Measurements from ENCODE around the gene CES1. TPM values are rescaled to one million over a fixed set of nuclear protein-coding genes. Genes with fewer than 3 reads are reported as not detected.
"Not testable (repeated sequence)": the region's sequence is repeated elsewhere in the genome, so short reads cannot be mapped to it uniquely, and the experiment has no call there.

Gene CES1
- total RNA-seq, 1 donor from 2014 or later, result 0.58 TPM

DNA sequence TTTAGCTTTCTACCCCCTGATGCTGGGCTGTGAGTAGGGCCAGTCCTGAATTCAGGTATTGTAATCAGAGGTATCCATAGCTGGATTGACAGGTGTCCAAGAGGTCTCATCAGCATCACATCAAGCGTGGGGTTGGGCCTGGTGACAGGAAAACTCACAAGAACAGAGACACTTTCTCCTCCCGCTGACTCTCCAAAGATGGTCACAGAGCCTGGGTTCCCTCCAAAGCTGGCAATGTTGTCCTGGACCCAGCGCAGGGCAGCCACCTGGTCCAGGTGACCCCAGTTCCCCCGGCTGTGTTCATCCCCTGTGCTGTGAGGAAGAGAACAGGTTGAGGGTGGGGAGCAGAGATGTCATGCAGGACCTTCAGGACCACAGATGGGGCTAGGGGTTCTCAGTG lies 11.7 kb downstream of the CES1 start:
- Mint-ChIP-seq H3K4me3 (no peak overlapping the region), H3K9me3 (peaks cover 2% of the 10 kb centered on the region), H3K36me3 (ENCODE audit: low read depth) (no peaks in the 10 kb centered on the region), H3K27ac (ENCODE audit: unreplicated experiment) (no peak overlapping the region), H3K4me1 (no peaks in the 10 kb centered on the region), H3K27me3 (ENCODE audit: low read depth) (peaks cover 64% of the 10 kb centered on the region)
- TF ChIP-seq, protein P1, sequence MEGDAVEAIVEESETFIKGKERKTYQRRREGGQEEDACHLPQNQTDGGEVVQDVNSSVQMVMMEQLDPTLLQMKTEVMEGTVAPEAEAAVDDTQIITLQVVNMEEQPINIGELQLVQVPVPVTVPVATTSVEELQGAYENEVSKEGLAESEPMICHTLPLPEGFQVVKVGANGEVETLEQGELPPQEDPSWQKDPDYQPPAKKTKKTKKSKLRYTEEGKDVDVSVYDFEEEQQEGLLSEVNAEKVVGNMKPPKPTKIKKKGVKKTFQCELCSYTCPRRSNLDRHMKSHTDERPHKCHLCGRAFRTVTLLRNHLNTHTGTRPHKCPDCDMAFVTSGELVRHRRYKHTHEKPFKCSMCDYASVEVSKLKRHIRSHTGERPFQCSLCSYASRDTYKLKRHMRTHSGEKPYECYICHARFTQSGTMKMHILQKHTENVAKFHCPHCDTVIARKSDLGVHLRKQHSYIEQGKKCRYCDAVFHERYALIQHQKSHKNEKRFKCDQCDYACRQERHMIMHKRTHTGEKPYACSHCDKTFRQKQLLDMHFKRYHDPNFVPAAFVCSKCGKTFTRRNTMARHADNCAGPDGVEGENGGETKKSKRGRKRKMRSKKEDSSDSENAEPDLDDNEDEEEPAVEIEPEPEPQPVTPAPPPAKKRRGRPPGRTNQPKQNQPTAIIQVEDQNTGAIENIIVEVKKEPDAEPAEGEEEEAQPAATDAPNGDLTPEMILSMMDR (conservative IDR thresholded peaks at IDR 0.05), result no peak
- no peak for DNase-seq (ENCODE audit: low read depth, low spot score)

DNA sequence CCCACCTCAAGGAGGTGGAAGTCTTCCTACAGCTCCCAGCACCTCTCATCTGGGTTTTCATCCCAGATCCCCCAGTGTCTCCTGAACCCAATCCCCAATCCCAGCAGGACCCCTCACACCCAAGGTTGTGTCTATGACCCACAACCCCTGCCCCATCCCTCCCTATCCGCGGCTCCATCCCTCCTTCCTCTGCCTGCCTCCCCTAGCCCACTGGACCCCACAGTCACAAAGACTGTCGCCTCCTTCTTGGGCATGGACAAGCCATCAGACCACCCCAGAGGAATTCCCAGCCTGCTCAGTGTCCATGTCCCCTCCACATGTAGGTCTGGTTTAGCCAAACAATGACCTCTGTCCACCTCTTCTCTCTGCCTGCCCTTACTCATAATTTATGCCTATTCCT lies 12.3 kb downstream of the CES1 start:
- no peak for DNase-seq (ENCODE audit: low read depth, low spot score)
- Mint-ChIP-seq H3K4me3 (no peak overlapping the region), H3K9me3 (peaks cover 2% of the 10 kb centered on the region), H3K27me3 (ENCODE audit: low read depth) (peaks cover 64% of the 10 kb centered on the region), H3K4me1 (no peaks in the 10 kb centered on the region), H3K36me3 (ENCODE audit: low read depth) (no peaks in the 10 kb centered on the region), H3K27ac (ENCODE audit: unreplicated experiment) (no peak overlapping the region)
- TF ChIP-seq, protein P1 (conservative IDR thresholded peaks at IDR 0.05), result no peak

- no peak overlapping the region for H3K27ac Mint-ChIP-seq (ENCODE audit: unreplicated experiment)
- TF ChIP-seq, protein P1 (conservative IDR thresholded peaks at IDR 0.05), result no peak
These were observed 15.5 kb downstream of the CES1 start for GRCh38 chr16:55817236-55817912.

DNA sequence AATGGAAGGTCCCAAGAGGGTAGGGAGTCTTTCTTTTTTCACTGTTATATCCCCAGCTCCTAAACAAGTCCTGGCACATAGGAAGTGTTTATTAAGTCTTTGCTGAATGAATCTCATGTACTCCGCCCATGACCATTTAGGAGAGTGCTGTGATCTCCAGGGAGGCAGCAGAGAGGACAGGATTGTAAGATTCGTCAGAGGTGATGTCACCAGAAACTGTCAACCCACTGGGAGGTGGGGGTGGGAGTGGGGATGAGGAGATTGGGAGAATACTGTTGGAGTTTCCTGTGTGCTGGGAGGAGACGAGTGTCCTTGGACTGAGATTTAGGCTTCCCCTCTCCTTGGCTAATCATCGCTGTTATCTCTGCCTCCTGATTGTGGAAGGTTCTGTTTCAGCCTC lies 16.7 kb downstream of the CES1 start:
- H3K27me3 Mint-ChIP-seq (ENCODE audit: low read depth), result peaks cover 77% of the 10 kb centered on the region
- not testable (repeated sequence) for H3K36me3 Mint-ChIP-seq (ENCODE audit: low read depth); H3K4me3 Mint-ChIP-seq; H3K27ac Mint-ChIP-seq (ENCODE audit: unreplicated experiment); H3K4me1 Mint-ChIP-seq; H3K9me3 Mint-ChIP-seq; DNase-seq (ENCODE audit: low read depth, low spot score)

More at GRCh38 chr16:55817236-55817912, 15.5 kb downstream of the CES1 start:
- Mint-ChIP-seq H3K4me1 (no peaks in the 10 kb centered on the region), H3K27me3 (ENCODE audit: low read depth) (peaks cover 72% of the 10 kb centered on the region), H3K4me3 (no peak overlapping the region), H3K36me3 (ENCODE audit: low read depth) (no peaks in the 10 kb centered on the region), H3K9me3 (peaks cover 2% of the 10 kb centered on the region)
- no peak for DNase-seq (ENCODE audit: low read depth, low spot score)

DNA sequence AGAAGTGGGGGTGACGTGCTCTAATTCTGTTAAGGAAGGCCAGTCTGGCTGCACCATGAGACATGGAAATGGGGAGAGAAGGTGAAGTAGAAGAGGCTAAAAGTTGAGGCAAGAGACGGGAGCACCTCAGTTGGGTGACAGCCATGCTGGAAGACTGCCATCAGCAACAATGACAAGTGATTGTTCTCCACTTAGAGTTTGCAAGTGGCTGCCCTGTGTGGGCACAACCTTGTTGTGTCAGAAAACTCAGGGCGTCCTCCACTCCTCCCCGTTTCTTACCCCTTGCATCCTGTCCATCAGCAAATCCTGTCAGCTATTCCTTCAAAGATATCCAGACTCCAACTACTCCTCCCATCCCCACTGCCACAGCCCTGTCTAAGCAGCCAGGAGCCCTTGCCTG lies 17.6 kb downstream of the CES1 start:
- Mint-ChIP-seq H3K36me3 (ENCODE audit: low read depth) (no peaks in the 10 kb centered on the region), H3K27me3 (ENCODE audit: low read depth) (peaks cover 83% of the 10 kb centered on the region)

DNA sequence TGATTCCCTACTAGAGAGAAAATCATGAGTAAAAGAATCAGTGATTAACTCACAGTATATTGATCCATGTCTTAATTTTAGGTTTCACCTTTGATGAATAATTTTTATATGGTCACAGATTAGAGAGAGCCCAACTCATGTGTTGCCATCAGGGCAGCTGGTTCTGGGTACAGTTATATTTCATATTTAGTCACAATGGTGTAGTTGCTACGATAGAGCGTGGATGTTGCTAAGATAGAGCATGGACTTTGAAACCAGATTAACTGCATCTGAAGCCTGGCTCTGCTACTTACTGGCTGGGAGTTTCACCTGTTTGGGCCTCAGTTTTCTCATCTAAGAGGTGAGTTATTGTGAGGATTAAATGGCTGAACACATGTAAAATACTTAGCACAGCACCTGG lies 18.7 kb downstream of the CES1 start:
- not testable (repeated sequence) for H3K4me1 Mint-ChIP-seq; H3K4me3 Mint-ChIP-seq; H3K36me3 Mint-ChIP-seq (ENCODE audit: low read depth); H3K27ac Mint-ChIP-seq (ENCODE audit: unreplicated experiment); H3K9me3 Mint-ChIP-seq; DNase-seq (ENCODE audit: low read depth, low spot score)
- H3K27me3 Mint-ChIP-seq (ENCODE audit: low read depth), result peaks cover 87% of the 10 kb centered on the region

More for the DNA sequence above, 17.6 kb downstream of the CES1 start:
- no peak for DNase-seq (ENCODE audit: low read depth, low spot score)
- no peaks in the 10 kb centered on the region for H3K4me1 Mint-ChIP-seq
- no peak overlapping the region for H3K27ac Mint-ChIP-seq (ENCODE audit: unreplicated experiment)
- peaks cover 2% of the 10 kb centered on the region for H3K9me3 Mint-ChIP-seq
- no peak overlapping the region for H3K4me3 Mint-ChIP-seq
- TF ChIP-seq, protein P1 (conservative IDR thresholded peaks at IDR 0.05), result no peak

- peaks cover 83% of the 10 kb centered on the region for H3K27me3 Mint-ChIP-seq (ENCODE audit: low read depth)
- H3K27ac Mint-ChIP-seq (ENCODE audit: unreplicated experiment); H3K9me3 Mint-ChIP-seq; DNase-seq (ENCODE audit: low read depth, low spot score); H3K36me3 Mint-ChIP-seq (ENCODE audit: low read depth); H3K4me3 Mint-ChIP-seq; H3K4me1 Mint-ChIP-seq: not testable (repeated sequence)
These were observed 19.2 kb downstream of the CES1 start for GRCh38 chr16:55813730-55814129.

All from neural crest cell (in vitro differentiated cells).